HCT116 (cell line): Measurements from ENCODE around the gene PIP5KL1. TPM values are rescaled to one million over a fixed set of nuclear protein-coding genes. Genes with fewer than 3 reads are reported as not detected.
A peak's percentile ranks its signal among the peaks of the same experiment; 100 is the strongest.

Source experiments
- ATAC-seq: fragments of 200-7000 bp; cut with Tn5 transposase; 2 replicates; pipeline ENCODE4 v1.9.1; 2020; ENCODE audit warnings: mild to moderate bottlenecking, moderate library complexity
- BruUV-seq: library from RNA; stranded (reverse); fragments of 400-500 nt; replicated peaks from 2 replicates; lab custom pipeline; 2021; lab: Mats Ljungman, UMichigan
- CTCF ChIA-PET: fragments of 300-600 bp; sonication (Branson Sonifier 250); formaldehyde crosslinking; loops from one replicate; lab custom pipeline; 2021; ENCODE audit warnings: antibody characterized with exemption; lab: Charles Lee
- POLR2A ChIA-PET: fragments of 300-600, 350-600 bp; sonication (Branson Sonifier 250); formaldehyde crosslinking; loops from one replicate; lab custom pipeline; 2021; ENCODE audit warnings: antibody characterized with exemption; lab: Charles Lee
- RAD21 ChIA-PET, 2 experiments: fragments of 300-600 bp; sonication (Branson Sonifier 250); formaldehyde crosslinking; loops; one replicate each; lab custom pipeline; 2023; ENCODE audit warnings: low total read pairs in 2 of 2; ENCODE audit not compliant: uncharacterized antibody in 2 of 2, unreplicated experiment in 2 of 2, low non-redundant PET in 1 of 2; lab: Charles Lee
- DNase-seq: peaks from one replicate; pipeline ENCODE4 v3.0.0-alpha.2; 2010; ENCODE audit warnings: low read depth, low spot score
- H2AFZ ChIP-seq: fragments of 200-600 bp; shearing (Covaris generic), sonication (generic); 2 replicates; pipeline ENCODE4 v1.6.1; 2017; ENCODE audit warnings: low read depth, mixed run types, mixed read lengths, antibody characterized with exemption, low read length; ENCODE audit not compliant: poor library complexity, severe bottlenecking
- H3K27ac ChIP-seq: 2 replicates; pipeline ENCODE4 v1.5.1; 2012; ENCODE audit warnings: low read depth, low read length
- H3K27me3 ChIP-seq: fragments of 200-600 bp; sonication (generic); 2 replicates; pipeline ENCODE4 v1.6.1; 2016; ENCODE audit warnings: mixed run types, low read length, mixed read lengths; ENCODE audit not compliant: insufficient read depth
- H3K36me3 ChIP-seq, 2 experiments: fragments of 200-500 bp in 1 of 2; fragments of 200-600 bp in 1 of 2; sonication (Bioruptor generic) in 1 of 2; sonication (generic) in 1 of 2; 2 replicates each; pipeline versions ENCODE4 v1.5.1 to v1.6.1; 2014 to 2016; ENCODE audit warnings: low read length in 2 of 2, inconsistent platforms in 1 of 2, mixed read lengths in 1 of 2, mixed run types in 1 of 2; ENCODE audit not compliant: insufficient read depth in 2 of 2, control insufficient read depth in 1 of 2
- H3K4me1 ChIP-seq, 2 experiments: fragments of 200-600 bp in 1 of 2; sonication (generic) in 1 of 2; 2 replicates each; pipeline versions ENCODE4 v1.5.1 to v1.6.1; 2012 to 2017; ENCODE audit warnings: low read length in 2 of 2, inconsistent platforms in 1 of 2, mild to moderate bottlenecking in 1 of 2, mixed read lengths in 1 of 2, mixed run types in 1 of 2, moderate library complexity in 1 of 2; ENCODE audit not compliant: insufficient read depth in 2 of 2, control insufficient read depth in 1 of 2
- H3K4me2 ChIP-seq: fragments of 200-600 bp; sonication (generic); 2 replicates; pipeline ENCODE4 v1.6.1; 2017; ENCODE audit warnings: mixed run types, low read length, mixed read lengths
- H3K4me3 ChIP-seq, 2 experiments: fragments of 200-600 bp in 1 of 2; sonication (generic) in 1 of 2; replicated peaks in 1 of 2; 2 replicates each; pipeline ENCODE4 v1.5.1; 2011 to 2016; ENCODE audit warnings: low read length in 2 of 2, control low read depth in 1 of 2, low read depth in 1 of 2, mild to moderate bottlenecking in 1 of 2, mixed read lengths in 1 of 2, mixed run types in 1 of 2
- H3K79me2 ChIP-seq: fragments of 200-600 bp; sonication (generic); 2 replicates; pipeline ENCODE4 v1.6.1; 2017; ENCODE audit warnings: mild to moderate bottlenecking, mixed run types, low read length, moderate library complexity, mixed read lengths; ENCODE audit not compliant: insufficient read depth
- H3K9ac ChIP-seq: fragments of 200-600 bp; sonication (generic); 2 replicates; pipeline ENCODE4 v1.6.1; 2016; ENCODE audit warnings: low read length, mixed read lengths
- H3K9me2 ChIP-seq: fragments of 200-600 bp; sonication (generic), shearing (Covaris generic); 2 replicates; pipeline ENCODE4 v1.6.1; 2017; ENCODE audit warnings: mixed run types, mild to moderate bottlenecking, moderate library complexity; ENCODE audit not compliant: insufficient read depth
- H3K9me3 ChIP-seq, 2 experiments: fragments of 200-500 bp in 1 of 2; fragments of 200-600 bp in 1 of 2; sonication (Bioruptor generic) in 1 of 2; sonication (generic) in 1 of 2; 2 replicates each; pipeline ENCODE4 v1.6.1; 2014 to 2017; ENCODE audit warnings: low read length in 2 of 2, mixed read lengths in 2 of 2, inconsistent platforms in 1 of 2, low read depth in 1 of 2, mild to moderate bottlenecking in 1 of 2, mixed run types in 1 of 2, moderate library complexity in 1 of 2; ENCODE audit not compliant: control insufficient read depth in 1 of 2, insufficient read depth in 1 of 2
- H4K20me1 ChIP-seq: fragments of 200-600 bp; sonication (generic), shearing (Covaris generic); 2 replicates; pipeline ENCODE4 v1.6.1; 2017; ENCODE audit warnings: mixed run types, mild to moderate bottlenecking, moderate library complexity; ENCODE audit not compliant: insufficient read depth
- CBX3 ChIP-seq: IDR thresholded peaks from 2 replicates; pipeline ENCODE4 v1.6.1; 2012; ENCODE audit warnings: low read depth
- CTCF ChIP-seq, 3 experiments: fragments of 200-600 bp in 1 of 3; sonication (generic) in 1 of 3; IDR thresholded peaks in 2 of 3; conservative IDR thresholded peaks in 1 of 3; 2 replicates each; pipeline ENCODE4 v1.5.1; 2012 to 2017; ENCODE audit warnings: low read depth in 2 of 3, low read length in 2 of 3, antibody characterized with exemption in 1 of 3, borderline replicate concordance in 1 of 3, control low read depth in 1 of 3, mild to moderate bottlenecking in 1 of 3, mixed read lengths in 1 of 3, mixed run types in 1 of 3, moderate library complexity in 1 of 3; ENCODE audit not compliant: insufficient read depth in 1 of 3
- ELF1 ChIP-seq: IDR thresholded peaks from 2 replicates; pipeline ENCODE4 v1.6.1; 2012; ENCODE audit warnings: low read depth, borderline replicate concordance
- EZH2 ChIP-seq: fragments of 200-600 bp; sonication (generic); IDR thresholded peaks from 2 replicates; pipeline ENCODE4 v1.6.1; 2017; ENCODE audit warnings: antibody characterized with exemption, mixed run types
- EZH2phosphoT487 ChIP-seq: fragments of 200-600 bp; IDR thresholded peaks from 2 replicates; pipeline ENCODE4 v1.6.1; 2018; ENCODE audit warnings: antibody characterized with exemption, borderline replicate concordance
- FOSL1 ChIP-seq: IDR thresholded peaks from 2 replicates; pipeline ENCODE4 v1.6.1; 2012; ENCODE audit warnings: low read depth
- POLR2AphosphoS5 ChIP-seq: IDR thresholded peaks from 2 replicates; pipeline ENCODE4 v1.6.1; 2011; ENCODE audit warnings: mild to moderate bottlenecking, low read depth, low read length, moderate library complexity
- RAD21 ChIP-seq: IDR thresholded peaks from 2 replicates; pipeline ENCODE4 v1.6.1; 2012; ENCODE audit warnings: low read depth, mild to moderate bottlenecking
- SIN3A ChIP-seq: IDR thresholded peaks from 2 replicates; pipeline ENCODE4 v1.6.1; 2012; ENCODE audit warnings: low read depth
- SP1 ChIP-seq: IDR thresholded peaks from 2 replicates; pipeline ENCODE4 v1.6.1; 2012; ENCODE audit warnings: low read depth
- SRF ChIP-seq: IDR thresholded peaks from 2 replicates; pipeline ENCODE4 v1.6.1; 2012; ENCODE audit warnings: low read depth
- TCF7L2 ChIP-seq: IDR thresholded peaks from 2 replicates; pipeline ENCODE4 v1.7.0; 2011; ENCODE audit warnings: borderline replicate concordance, inconsistent platforms; ENCODE audit not compliant: insufficient read depth, insufficient read length; ENCODE audit errors: extremely low read depth
- YY1 ChIP-seq: IDR thresholded peaks from 2 replicates; pipeline ENCODE4 v1.6.1; 2011; ENCODE audit warnings: low read length, low read depth, moderate library complexity, mild to moderate bottlenecking; ENCODE audit not compliant: insufficient replicate concordance; ENCODE audit errors: extremely low read depth
- intact Hi-C: fragments of 100-400 bp; cut with micrococcal nuclease; formaldehyde crosslinking; loops from 2 replicates; pipeline ENCODE4 v1.10.0; 2022
- total RNA-seq: library from RNA; stranded (reverse); gene quantifications from one replicate; pipeline ENCODE4 v1.2.1, GENCODE V29; 2021; ENCODE audit not compliant: unreplicated experiment
- TF ChIP-seq, protein P1 (sequence below): IDR thresholded peaks from 2 replicates; pipeline ENCODE4 v1.6.1; 2012; ENCODE audit warnings: low read depth

Gene PIP5KL1
- total RNA-seq, 1 experiment from 2014 or later: 37.6 TPM

DNA sequence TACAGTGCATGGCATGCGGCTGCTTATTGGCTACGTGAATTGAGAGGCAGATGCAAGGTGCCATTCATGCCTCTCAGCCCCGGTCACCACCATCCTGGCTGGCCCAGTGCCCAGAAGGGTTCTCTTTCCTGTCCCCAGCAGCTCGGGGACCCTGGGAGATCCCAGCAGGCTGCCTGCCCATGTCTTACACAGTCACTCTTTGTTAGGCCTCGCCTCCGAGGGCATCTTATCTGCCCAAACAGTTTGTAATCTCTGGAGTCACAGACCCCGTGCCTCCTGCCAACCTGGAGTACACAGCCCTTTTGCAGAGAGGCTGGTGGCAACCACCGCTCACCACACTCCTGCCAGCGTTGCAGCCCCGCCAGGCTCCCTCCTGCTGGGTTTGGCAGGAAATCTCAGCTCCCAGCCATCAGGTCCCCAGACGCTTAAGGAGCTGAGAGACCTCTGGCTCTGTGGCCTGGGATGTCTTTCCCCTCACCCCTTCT lies 46.1 kb downstream of the PIP5KL1 start:
- Histone ChIP-seq H2AFZ (no peak overlapping the region), H4K20me1 (no peaks in the 10 kb centered on the region), H3K4me1 (peaks cover 18 to 23% of the 10 kb centered on the region in 2 experiments; a peak in 3 of 4 replicates), H3K9ac (no peak overlapping the region), H3K79me2 (no peaks in the 10 kb centered on the region), H3K9me2 (no peaks in the 10 kb centered on the region), H3K36me3 (peaks cover 7 to 15% of the 10 kb centered on the region in 2 experiments; a peak in 3 of 4 replicates), H3K27me3 (no peaks in the 10 kb centered on the region), H3K27ac (peak overlapping the region; percentile 64), H3K4me3 (no peak overlapping the region), H3K9me3 (no peaks in the 10 kb centered on the region), H3K4me2 (peak overlapping the region; percentile 6; the same call in 1 of the 2 replicates)
- DNase-seq: no peak
- intact Hi-C loops: no loop called here
- no TSS peak for BruUV-seq
- ChIA-PET RAD21 (interaction anchor here in 1 of 2 experiments (0.6 kb wide), 1 partner anchor 60 kb away, joined by 3 read pairs; no protein-coding TSS in a partner anchor), CTCF (interaction anchor here (2.1 kb wide), 1 partner anchor 15 kb away, joined by 7 read pairs; no protein-coding TSS in a partner anchor), POLR2A (interaction anchor here (1.0 kb wide), 1 partner anchor 13 kb away, joined by 3 read pairs; no protein-coding TSS in a partner anchor)
- no peak for TF ChIP-seq TCF7L2
- no peak for TF ChIP-seq CBX3
- TF ChIP-seq SP1: no peak
- TF ChIP-seq EZH2phosphoT487: no peak
- peak; percentile 70 for ATAC-seq

- peaks cover 5 to 15% of the 10 kb centered on the region in 2 experiments; a peak in 3 of 4 replicates for H3K36me3 ChIP-seq
- 0 out of 2 replicates have a peak overlapping the region, but pooled peaks have one; percentile 6 for H3K4me2 ChIP-seq
- H3K27me3 ChIP-seq: no peaks in the 10 kb centered on the region
- no peak overlapping the region for H3K4me3 ChIP-seq
- intact Hi-C loops: no loop called here
- H3K9ac ChIP-seq: no peak overlapping the region
- ChIA-PET RAD21 (interaction anchor here in 1 of 2 experiments (0.6 kb wide), 1 partner anchor 59 kb away, joined by 3 read pairs; no protein-coding TSS in a partner anchor), POLR2A (no interaction called here), CTCF (interaction anchor here (2.1 kb wide), 1 partner anchor 14 kb away, joined by 7 read pairs; no protein-coding TSS in a partner anchor)
- H3K9me2 ChIP-seq: no peaks in the 10 kb centered on the region
- H3K79me2 ChIP-seq: no peaks in the 10 kb centered on the region
- DNase-seq (no peak), ATAC-seq (no peak)
- H2AFZ ChIP-seq: no peak overlapping the region
- H3K9me3 ChIP-seq: no peaks in the 10 kb centered on the region
- peaks cover 18 to 23% of the 10 kb centered on the region in 2 experiments; a peak in 3 of 4 replicates for H3K4me1 ChIP-seq
- H3K27ac ChIP-seq: peak overlapping the region; percentile 64
- BruUV-seq: no TSS peak
- H4K20me1 ChIP-seq: no peaks in the 10 kb centered on the region
- TF ChIP-seq RAD21 (no peak), FOSL1 (no peak), EZH2 (no peak), POLR2AphosphoS5 (no peak), EZH2phosphoT487 (no peak), SP1 (no peak), YY1 (no peak), ELF1 (no peak), SRF (no peak), SIN3A (no peak), CTCF (IDR thresholded peaks at IDR 0.05 in 2 of 3, conservative IDR thresholded peaks at IDR 0.05 in 1 of 3; ENCODE audit: borderline replicate concordance in 1 of 3, insufficient read depth in 1 of 3, low read depth in 2 of 3, low read length in 2 of 3) (no peak)
- TF ChIP-seq, protein P1, sequence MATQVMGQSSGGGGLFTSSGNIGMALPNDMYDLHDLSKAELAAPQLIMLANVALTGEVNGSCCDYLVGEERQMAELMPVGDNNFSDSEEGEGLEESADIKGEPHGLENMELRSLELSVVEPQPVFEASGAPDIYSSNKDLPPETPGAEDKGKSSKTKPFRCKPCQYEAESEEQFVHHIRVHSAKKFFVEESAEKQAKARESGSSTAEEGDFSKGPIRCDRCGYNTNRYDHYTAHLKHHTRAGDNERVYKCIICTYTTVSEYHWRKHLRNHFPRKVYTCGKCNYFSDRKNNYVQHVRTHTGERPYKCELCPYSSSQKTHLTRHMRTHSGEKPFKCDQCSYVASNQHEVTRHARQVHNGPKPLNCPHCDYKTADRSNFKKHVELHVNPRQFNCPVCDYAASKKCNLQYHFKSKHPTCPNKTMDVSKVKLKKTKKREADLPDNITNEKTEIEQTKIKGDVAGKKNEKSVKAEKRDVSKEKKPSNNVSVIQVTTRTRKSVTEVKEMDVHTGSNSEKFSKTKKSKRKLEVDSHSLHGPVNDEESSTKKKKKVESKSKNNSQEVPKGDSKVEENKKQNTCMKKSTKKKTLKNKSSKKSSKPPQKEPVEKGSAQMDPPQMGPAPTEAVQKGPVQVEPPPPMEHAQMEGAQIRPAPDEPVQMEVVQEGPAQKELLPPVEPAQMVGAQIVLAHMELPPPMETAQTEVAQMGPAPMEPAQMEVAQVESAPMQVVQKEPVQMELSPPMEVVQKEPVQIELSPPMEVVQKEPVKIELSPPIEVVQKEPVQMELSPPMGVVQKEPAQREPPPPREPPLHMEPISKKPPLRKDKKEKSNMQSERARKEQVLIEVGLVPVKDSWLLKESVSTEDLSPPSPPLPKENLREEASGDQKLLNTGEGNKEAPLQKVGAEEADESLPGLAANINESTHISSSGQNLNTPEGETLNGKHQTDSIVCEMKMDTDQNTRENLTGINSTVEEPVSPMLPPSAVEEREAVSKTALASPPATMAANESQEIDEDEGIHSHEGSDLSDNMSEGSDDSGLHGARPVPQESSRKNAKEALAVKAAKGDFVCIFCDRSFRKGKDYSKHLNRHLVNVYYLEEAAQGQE: no peak
Measured at GRCh38 chr9:127883959-127884358, 46.6 kb downstream of the PIP5KL1 start.
